Measurements from ENCODE around the gene TMEM94.
A peak's percentile ranks its signal among the peaks of the same experiment; 100 is the strongest.
"Not testable (repeated sequence)": the region's sequence is repeated elsewhere in the genome, so short reads cannot be mapped to it uniquely, and the experiment has no call there.

TMEM94 gene

DNA sequence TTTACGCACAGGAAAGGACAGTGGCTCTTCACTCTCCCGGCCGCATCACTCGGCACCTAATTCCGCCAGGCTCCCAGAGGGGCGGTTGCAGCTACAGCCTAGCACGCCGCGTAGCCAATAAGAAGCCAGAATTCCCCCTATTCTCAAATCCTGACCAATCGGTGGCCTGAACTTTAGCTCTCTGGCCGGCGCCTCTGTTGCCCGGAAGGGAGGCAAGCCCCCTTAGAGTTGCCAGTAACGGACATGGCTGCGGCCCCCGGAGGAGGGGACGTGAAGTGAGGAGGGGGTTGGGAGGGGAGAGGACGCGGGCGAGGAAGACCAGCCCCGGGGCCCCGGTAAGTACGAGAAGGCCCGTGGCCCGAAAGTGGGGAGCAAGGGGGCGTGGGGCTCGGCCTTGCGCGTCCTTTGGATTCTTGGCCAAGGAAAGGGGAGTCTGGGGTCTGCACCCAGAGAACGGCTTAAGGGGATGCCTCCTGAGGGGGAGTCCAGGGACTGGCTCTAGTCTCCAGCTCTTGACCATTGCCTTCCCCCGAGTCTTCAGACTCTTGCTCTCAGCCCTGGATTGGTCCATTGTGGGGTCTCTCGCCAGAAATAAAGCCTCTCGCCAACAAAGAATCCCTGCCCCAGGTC is at the start of gene TMEM94:
Gene TMEM94, plus strand, starts transcription at position 219 of the 630 bp plus-strand sequence. CDS start 15,271 bp downstream, outside the sequence.
- DNase-seq (ENCODE audit: low read depth) = peak; percentile 82

DNA sequence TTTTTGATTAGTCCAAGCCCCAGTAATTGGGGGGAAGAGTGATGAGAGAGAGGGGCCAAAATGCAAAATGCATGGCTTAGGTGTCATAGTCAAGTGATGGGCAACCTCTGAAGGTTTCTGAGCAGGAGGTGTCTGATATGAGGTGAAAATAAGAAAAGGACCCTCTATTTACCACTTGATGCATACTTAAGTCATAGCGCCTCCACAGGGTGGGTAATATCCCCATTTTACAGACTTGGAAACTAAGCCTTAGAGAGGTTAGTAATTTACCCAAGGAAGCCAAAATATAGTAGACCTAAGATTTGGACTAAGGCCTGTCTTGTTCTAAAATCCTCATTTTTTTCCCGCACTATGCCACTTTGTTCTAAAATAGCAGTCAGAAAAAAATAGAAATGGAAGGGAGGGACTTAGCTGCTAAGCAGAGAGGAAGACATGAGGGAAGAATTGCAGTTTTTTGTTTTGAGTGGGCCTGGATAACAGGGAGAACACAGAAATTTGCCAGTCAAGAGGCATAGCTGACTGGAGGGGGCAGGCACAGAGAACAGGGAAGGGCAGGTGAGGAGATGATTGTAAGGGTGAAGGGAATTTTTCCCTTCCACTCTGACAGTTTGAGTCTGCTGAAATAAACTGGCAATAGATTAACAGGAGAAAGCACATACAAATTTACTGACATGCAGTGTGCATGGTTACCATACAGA is 48.6 kb upstream of the TMEM94 start:
- DNase-seq (ENCODE audit: low read depth) = no peak

DNA sequence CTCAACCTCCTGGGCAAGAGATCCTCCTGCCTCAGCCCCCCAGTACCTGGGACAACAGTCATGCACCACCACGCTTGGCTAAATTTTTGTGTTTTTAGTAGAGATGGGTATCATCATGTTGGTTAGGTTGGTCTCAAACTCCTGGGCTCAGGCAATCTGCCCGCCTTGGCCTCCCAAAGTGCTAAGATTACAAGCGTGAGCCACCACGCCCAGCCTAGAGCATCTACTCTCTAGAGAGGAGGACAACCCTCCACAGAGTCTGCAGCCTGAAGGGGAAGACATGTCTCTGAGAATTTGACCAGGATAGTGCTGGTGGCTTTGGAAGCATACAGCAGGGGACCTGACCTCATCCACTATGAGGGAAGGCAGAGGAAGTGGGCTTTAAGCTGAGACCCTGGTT is 46.3 kb upstream of the TMEM94 start:
- no peak for DNase-seq (ENCODE audit: low read depth)

DNA sequence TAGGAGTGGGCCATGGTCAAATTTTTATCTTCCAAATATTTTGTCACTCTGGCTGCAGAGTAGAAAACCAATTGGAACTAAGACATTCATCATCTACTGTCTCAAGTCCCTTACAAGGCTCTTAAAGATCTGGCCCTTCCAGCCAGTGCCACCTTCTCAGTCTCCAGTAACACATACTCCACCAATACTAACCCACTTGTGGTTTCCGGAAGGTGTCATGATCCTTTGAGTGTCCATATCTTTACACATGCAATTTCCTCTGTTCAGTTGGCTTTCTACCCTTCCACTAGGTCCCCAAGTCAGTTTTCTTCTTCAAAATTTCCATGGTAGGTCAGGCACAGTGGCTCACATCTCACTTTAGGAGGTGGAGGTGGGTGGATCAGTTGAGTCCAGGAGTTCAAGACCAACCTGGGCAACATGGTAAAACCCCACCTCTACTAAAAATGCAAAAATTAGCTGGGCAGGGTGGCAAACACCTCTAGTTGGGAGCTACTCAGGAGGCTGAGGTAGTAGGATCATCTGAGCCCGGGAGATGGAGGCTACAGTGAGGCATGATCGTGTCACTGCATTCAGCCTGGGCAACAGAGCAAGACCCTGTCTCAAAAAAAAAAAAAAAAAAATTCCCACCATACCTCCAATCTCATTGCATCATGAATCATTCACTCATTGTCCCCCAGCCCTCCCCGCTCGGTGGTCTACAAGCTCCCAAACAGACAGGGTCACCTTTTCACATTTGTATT is 44.9 kb upstream of the TMEM94 start:
- no peak for DNase-seq (ENCODE audit: low read depth)

DNA sequence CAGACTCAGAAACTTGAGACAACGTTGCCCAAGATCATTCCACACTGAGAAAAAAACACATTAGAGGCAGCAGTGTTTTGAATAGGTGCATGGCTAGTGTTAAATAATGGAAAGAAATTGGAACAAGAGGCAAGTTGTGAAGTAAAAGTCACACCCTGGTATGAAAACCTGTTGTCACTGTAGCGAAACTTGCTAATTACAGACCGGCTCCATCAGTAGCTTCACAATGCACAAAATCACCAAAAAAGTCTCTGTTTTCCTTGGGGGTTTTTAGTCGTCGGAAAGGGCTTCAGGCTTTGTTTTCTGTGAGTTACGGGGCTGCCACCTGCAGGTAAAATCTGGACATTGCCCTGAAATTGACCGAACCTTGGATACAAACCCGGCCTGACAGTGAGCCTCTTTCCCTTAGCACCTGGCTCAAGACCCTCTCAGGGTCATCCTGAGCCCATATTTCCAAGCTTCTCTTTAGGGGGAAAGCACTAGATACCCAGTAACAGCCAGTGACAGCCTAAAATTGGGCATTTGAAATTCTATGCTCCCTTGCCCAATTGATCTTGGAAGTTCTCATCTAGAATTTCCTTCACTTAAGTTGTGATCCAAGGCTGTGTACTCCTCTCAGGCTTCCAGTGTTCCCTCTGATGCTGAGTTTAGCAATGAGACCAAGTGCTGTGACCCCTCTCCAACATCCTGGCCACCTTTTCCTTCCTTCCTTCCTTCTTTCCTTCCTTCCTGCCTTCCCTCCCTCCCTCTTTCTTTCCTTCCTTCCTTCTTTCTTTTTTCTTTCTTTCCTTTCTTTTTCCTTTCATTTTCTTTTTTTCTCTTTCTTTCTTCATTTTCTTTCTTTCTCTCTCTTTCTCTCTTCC is 43.7 kb upstream of the TMEM94 start:
- DNase-seq (ENCODE audit: low read depth) = peak; percentile 56

DNA sequence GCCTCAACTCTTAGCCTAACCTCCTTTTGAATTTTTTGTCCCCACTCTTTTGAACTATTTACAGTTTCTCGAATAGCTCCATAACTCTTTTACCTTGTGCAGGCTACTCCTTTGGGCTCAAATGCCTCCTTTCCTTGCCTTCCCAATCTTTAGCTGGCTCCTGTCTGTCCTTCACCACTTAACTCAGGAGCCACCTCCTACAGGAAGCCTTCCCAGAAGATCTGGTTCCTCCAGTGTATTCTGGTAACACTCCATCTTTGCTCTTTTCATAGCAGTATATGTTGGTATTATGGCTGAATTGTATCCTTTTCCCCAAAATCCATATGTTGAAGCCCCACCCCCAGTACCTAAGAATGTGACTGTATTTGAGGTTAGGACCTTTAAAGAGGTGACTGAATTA is 41.9 kb upstream of the TMEM94 start:
- DNase-seq (ENCODE audit: low read depth) = no peak

DNA sequence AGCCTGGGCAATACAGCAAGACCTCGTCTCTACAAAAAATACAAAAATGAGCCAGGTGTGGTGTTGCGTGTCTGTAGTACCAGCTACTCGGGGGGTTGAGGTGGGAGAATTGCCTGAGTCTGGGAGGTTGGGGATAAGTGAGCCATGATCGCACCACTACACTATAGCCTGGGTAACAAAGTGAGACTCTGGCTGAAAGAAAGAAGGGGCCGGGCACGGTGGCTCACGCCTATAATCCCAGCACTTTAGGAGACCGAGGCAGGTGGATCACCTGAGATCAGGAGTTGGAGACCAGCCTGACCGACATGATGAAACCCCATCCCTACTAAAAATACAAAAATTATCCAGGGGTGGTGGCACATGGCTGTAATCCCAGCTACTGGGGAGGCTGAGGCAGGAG is 40.4 kb upstream of the TMEM94 start:
- DNase-seq (ENCODE audit: low read depth) = no peak

DNA sequence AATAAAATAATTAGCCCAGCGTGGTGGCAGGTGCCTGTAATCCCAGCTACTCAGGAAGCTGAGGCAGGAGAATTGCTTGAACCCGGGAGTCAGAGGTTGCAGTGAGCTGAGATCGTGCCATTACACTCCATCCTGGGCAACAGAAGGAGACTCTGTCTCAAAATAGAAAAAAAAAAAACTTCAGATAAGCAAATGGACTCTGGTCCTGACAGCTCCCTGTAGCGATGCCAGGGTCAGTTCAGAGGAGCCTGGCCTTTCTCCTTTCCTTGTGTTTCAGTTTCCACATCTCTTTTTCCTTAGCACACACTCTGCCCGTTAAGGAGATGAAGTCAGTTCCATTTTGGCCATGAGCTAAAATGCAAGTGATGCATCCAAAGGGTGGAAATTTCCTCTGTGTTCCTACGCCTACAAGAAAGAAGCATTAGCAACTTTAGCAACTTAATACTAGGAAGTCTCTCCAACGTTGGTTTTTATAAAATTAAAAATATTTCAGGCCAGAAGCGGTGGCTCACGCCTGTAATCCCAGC is 39.3 kb upstream of the TMEM94 start:
- no peak for DNase-seq (ENCODE audit: low read depth)

DNA sequence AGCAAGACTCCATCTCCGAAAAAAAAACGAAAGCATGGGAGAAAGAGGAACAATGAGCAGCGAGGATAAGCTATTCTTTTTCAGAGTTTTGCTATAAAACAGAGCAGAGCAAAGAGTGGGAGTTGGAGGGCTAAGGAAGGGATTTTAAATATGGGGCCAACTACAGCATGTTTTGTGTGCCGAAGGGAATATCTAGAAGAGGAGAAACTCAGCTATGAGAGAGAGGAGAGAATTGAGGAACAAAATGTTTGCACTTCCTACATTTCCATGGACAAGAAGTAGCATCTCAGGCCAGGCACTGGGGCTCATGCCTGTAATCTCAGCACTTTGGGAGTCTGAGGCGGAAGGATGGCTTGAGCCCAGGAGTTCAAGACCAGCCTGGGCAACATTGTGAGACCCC is 37.9 kb upstream of the TMEM94 start:
- no peak for DNase-seq (ENCODE audit: low read depth)

DNA sequence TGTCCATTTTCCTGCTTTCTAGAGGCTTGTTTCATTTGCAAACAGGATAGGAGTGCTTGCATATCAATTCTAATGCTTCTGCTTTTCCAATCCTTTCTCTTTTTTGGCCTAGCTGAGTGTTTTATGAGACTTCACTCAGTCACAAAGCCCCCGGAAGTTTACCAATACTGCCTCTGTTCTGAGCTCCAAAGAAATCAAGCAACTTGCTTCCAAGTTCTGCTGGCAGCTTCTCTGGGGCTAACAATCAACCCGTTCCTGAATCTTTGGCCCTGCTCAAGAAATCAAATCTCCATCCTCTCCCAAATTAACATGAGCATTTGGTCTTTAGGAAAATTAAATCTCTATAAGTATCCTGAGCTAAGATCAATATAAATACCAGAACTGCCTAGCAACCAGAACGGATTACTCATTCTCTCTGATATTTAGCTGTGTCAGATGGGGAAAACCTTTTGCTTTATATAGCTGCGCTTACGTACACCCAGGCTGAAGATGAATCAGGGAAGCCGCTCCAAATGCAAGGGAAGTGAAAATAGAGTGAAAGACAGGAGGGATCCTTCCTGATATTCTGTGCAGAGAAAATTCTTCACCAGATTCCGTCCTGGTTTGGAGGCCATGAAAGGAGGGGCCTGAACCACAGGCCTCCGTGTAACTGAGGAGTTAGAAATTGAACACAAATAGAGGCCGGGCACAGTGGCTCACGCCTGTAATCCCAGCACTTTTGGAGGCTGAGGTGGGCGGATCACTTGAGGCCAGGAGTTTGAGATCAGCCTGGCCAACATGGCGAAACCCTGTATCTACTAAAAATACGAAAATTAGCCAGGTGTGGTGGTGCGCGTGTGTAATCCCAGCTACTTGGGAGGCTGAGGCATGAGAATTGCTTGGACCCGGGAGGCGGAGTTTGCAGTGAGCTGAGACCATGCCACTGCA is 27.6 kb upstream of the TMEM94 start:
- DNase-seq (ENCODE audit: low read depth) = no peak

DNA sequence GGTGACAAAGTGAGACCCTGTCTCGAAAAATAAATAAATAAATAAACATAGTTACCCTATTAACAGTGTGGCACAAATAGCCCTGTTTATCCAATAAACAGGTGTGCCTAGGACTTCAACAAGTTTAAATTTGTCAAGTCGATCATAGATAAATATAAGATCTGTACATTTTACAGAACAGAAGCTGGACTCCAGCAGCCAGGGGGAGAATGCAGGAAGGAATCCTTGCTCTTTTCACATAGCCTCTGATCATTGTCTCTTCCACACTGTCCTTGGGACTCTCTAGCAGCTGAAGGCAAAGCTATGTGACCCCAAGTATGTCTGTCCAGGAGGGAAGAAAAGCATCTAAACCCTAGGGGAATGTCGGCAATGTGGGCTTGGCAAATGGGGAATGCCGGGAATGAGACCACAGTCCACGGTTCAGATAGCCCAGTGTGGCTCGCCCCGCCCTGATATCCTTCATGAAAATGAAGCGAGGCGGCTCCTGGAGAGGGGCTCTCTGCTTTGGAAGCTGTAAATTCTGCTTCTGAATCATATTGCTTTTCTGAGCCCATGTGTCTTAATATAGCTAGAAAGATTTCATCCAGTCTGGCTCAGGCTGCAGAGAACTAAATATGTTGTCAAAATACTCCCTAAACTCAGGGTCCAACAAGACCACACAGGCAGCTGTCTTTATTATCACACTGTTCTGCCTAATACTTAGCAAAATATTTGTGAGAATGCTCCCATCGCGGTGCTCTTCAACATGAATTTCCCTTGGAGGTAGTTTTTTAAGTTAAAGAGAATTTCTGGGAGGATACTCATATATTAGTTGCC is 26.1 kb upstream of the TMEM94 start:
- no peak for DNase-seq (ENCODE audit: low read depth)

DNA sequence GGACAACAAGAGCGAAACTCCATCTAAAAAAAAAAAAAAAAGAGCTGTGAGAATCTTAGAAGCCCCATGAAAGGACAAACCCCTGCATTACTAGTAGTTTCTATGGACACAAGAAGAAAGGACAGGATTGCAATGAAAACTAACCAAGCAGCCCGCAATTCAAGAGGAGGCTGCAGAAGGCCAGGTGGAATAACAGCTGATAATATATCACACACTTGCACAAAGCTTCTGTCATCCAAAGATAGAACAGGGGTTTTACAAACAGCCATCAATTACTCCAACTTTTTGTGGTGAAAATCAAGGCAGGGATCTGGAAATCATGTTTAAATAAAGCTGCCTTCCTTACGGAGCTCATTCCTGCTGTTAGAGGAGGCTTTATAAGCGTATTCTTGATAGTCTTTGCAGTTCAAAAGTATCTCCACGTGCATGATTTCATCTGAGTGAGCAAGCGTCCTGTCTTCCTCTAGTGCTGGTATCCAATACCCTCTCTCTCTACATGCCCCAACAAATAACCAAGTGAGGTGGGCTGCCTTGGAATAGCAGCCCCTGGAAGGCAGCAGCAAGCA is 23.1 kb upstream of the TMEM94 start:
- DNase-seq (ENCODE audit: low read depth) = no peak

DNA sequence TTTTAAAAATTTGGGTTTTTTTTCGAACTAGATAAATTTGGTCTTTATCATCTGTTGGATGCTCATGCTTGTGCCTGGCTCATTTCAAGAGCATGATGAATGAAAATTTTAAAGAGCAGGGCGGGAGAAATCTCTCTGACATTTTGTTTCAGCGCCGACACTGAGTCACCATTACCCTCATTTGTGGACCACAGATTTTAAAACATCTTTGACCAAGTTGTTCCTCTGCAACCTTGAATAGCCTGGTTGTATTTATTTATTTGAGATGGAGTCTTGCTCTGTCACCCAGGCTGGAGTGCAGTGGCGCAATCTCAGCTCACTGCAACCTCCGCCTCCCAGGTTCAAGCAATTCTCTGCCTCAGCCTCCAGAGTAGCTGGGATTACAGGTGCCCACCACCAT is 22.0 kb upstream of the TMEM94 start:
- DNase-seq (ENCODE audit: low read depth) = not testable (repeated sequence)

DNA sequence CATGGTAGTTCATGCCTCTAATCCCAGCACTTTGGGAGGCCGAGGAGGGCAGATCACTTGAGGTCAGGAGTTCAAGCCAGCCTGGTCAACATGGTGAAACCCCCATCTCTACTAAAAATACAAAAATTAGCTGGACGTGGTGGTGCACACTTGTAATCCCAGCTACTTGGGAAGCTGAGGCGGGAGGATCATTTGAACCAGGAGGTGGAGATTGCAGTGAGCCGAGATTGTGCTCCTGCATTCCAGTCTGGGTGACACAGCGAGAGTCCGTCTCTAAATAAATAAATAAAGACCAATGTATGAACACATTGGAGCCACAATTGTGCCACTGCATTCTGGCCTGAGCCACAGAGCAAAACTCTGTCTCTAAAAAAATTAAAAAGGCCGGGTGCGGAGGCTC is 19.0 kb upstream of the TMEM94 start:
- not testable (repeated sequence) for DNase-seq (ENCODE audit: low read depth)

DNA sequence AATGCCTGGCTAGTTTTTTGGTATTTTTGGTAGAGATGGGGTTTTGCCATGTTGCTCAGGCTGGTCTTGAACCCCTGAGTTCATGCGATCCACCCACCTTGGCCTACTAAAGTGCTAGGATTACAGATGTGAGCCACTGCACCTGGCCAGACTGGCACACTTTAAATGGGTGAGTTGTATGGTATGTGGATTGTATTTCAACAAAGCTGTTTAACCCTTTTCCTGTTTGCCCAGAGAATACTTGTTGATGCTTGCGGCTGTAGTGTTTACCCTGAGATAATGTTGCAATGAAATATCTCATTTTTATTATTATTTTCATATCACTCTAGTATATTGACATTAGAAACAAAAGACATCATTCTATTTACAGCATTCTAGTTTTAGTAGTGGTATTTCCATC is 17.1 kb upstream of the TMEM94 start:
- DNase-seq (ENCODE audit: low read depth) = no peak

DNA sequence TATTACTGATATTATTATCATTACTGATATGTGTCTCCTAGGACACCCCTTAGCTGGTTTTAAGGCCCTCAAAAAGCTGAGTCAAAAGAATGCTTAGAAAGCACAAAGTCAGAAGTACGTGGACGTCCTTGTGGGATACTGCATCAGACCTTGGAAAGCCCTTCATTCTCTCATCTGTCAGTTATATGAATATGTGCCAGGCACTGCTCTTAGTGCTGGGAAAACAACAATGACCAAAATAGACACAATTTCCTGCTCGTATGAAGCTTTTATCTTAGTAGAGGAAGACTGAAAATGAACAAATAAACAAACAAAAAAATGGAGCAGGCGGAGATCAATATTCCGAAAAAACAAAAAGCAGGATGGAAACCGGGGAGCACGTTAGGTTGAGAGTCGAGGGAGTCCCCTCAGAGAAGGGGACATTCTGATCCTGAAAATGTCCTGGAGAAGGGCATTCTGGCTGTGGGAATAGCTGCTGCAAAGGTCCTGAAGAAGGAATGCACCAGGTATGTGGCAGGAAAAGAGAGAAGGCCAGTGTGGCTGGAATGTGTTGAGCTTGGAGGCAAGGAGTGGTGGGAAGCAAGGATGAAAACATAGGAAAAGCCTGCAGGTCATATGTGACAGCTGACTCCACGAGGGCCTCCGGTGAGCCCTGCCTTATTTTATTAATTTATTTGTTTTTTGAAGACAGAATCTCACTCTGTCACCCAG is 15.5 kb upstream of the TMEM94 start:
- no peak for DNase-seq (ENCODE audit: low read depth)

DNA sequence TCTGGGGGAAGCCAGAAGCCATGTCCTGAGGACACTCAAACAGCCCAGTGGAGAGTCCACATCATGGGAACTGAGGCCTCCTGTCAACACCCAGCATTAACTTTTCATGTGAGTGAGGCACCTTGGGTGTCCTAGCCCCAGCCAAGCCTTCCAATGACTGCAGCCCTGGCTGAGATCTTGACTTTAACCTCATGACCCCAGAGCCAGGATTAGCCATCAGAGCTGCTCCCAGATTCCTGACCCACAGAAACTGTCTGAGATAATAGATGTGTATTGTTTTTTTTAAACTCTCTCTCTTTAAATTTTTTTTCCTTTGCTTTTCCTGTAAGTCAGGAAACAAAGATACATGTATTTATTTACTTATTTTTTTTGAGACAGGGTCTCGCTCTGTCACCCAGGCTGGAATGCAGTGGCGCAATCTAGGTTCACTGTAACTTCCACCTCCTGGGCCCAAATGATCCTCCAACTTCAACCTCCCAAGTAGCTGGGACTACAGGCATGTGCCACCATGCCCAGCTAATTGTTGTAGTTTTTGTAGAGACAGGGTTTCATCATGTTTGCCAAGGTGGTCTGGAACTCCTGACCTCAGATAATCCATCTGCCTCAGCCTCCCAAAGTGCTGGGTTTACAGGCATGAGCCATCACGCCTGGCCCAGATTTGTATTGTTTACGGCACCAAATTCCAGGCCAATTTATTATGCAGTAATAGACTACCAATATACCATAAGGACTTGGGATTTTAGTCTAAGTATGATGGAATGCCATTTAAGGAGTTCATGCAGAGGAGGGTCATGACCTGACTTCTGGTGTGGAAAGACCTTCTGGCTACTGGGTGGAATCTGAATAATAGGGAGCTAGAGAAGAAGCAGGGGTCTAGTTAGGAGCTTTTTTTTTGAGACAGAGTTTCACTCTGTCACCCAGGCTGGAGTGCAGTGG is 14.0 kb upstream of the TMEM94 start:
- DNase-seq (ENCODE audit: low read depth) = no peak

DNA sequence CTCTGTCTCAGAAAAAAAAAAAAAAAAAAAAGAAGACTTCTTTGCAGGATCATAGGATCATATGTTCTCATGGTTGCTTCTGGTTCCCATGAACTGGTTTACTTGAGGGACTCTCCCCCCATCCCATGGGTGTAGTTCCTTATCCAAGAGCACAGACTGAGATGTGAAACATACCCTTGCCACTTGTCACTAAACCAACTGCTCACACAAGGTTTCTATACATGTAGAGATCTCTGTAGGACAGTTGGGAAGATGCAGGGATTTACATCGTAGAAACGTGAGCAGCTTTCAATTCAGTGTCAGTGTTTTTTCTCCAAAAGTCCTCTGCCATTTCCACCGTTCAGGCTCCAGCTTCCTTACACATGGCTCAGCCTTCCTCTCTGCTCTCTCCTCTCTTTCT is 11.1 kb upstream of the TMEM94 start:
- DNase-seq (ENCODE audit: low read depth) = no peak

All from activated T-helper 9 cell treated with anti-CD3 and anti-CD28 coated beads, Interleukin-2, amount 50 U/mL, for 16 hours (primary cell).